Nephron progenitor cell (in vitro differentiated cells): ENCODE data around the gene ARMH3.
A peak's percentile ranks its signal among the peaks of the same experiment; 100 is the strongest.

Source experiments
- DNase-seq: peaks from one replicate; pipeline ENCODE4 v3.0.0; 2021
- H3K27ac Mint-ChIP-seq: 2 replicates; pipeline ENCODE4 v1.8.0; 2021; ENCODE audit warnings: mild to moderate bottlenecking, moderate library complexity, mixed read lengths
- H3K27me3 Mint-ChIP-seq: 2 replicates; pipeline ENCODE4 v1.8.0; 2021; ENCODE audit warnings: mild to moderate bottlenecking, low read depth, mixed read lengths; ENCODE audit not compliant: poor library complexity
- H3K36me3 Mint-ChIP-seq: 2 replicates; pipeline ENCODE4 v1.8.0; 2021; ENCODE audit warnings: low read depth, mixed read lengths
- H3K4me1 Mint-ChIP-seq: 2 replicates; pipeline ENCODE4 v1.8.0; 2021; ENCODE audit warnings: mixed read lengths
- H3K4me3 Mint-ChIP-seq: 2 replicates; pipeline ENCODE4 v1.8.0; 2021; ENCODE audit warnings: mild to moderate bottlenecking, moderate library complexity, mixed read lengths
- H3K9me3 Mint-ChIP-seq: 2 replicates; pipeline ENCODE4 v1.8.0; 2021; ENCODE audit warnings: mild to moderate bottlenecking, moderate library complexity, mixed read lengths
- CTCF ChIP-seq: fragments of 200-600 bp; sonication (generic); IDR thresholded peaks from 2 replicates; pipeline ENCODE4 v1.5.0; 2021; ENCODE audit warnings: antibody characterized with exemption

ARMH3 gene

GRCh38 chr10:101968286-101968939 lies 87.6 kb downstream of the ARMH3 start:
- peaks cover 13% of the 10 kb centered on the region for H3K4me1 Mint-ChIP-seq
- no peaks in the 10 kb centered on the region for H3K9me3 Mint-ChIP-seq
- no peak overlapping the region for H3K4me3 Mint-ChIP-seq
- H3K27me3 Mint-ChIP-seq = peaks cover 3% of the 10 kb centered on the region
- no peak for DNase-seq
- H3K36me3 Mint-ChIP-seq = peaks cover 44% of the 10 kb centered on the region
- TF ChIP-seq CTCF = no peak
- H3K27ac Mint-ChIP-seq = no peak overlapping the region

- Mint-ChIP-seq H3K36me3 (peaks cover 42% of the 10 kb centered on the region), H3K9me3 (no peaks in the 10 kb centered on the region), H3K4me1 (peaks cover 11% of the 10 kb centered on the region), H3K27ac (no peak overlapping the region), H3K4me3 (no peak overlapping the region), H3K27me3 (peaks cover 3% of the 10 kb centered on the region)
- no peak for TF ChIP-seq CTCF
- no peak for DNase-seq
These were observed 88.3 kb downstream of the ARMH3 start for GRCh38 chr10:101967713-101968112.

GRCh38 chr10:101967119-101967518 lies 88.9 kb downstream of the ARMH3 start:
- no peak for TF ChIP-seq CTCF
- no peak for DNase-seq
- Mint-ChIP-seq H3K27ac (no peak overlapping the region), H3K36me3 (peaks cover 36% of the 10 kb centered on the region), H3K9me3 (no peaks in the 10 kb centered on the region), H3K4me1 (peaks cover 15% of the 10 kb centered on the region), H3K4me3 (no peak overlapping the region), H3K27me3 (peaks cover 3% of the 10 kb centered on the region)

- Mint-ChIP-seq H3K9me3 (no peaks in the 10 kb centered on the region), H3K4me3 (no peak overlapping the region), H3K27me3 (peaks cover 3% of the 10 kb centered on the region), H3K36me3 (peaks cover 33% of the 10 kb centered on the region), H3K4me1 (peaks cover 31% of the 10 kb centered on the region), H3K27ac (peak overlapping the region; percentile 0)
- no peak for DNase-seq
- no peak for TF ChIP-seq CTCF
These were observed 90.8 kb downstream of the ARMH3 start for GRCh38 chr10:101965075-101965765.

GRCh38 chr10:101961591-101962498 lies 94.1 kb downstream of the ARMH3 start:
- Mint-ChIP-seq H3K27ac (peak overlapping the region; percentile 87), H3K4me1 (peaks cover 51% of the 10 kb centered on the region), H3K4me3 (no peak overlapping the region), H3K9me3 (no peaks in the 10 kb centered on the region), H3K36me3 (peaks cover 20% of the 10 kb centered on the region), H3K27me3 (peaks cover 3% of the 10 kb centered on the region)
- peak; percentile 2 for DNase-seq
- TF ChIP-seq CTCF = no peak
